ENCODE measurements around the gene ATP10A.

The ATP10A gene

GRCh38 chr15:25770031-25770430 lies 93.1 kb downstream of the ATP10A start:
- no peak for DNase-seq
- no peak overlapping the region for H3K4me3 ChIP-seq (ENCODE audit: low read depth, low read length)
- H3K27ac ChIP-seq = no peak overlapping the region
- in situ Hi-C loops (cut with HindIII; ENCODE audit: low pct_ligation_motif_present, low sequenced_read_pairs) = no loop called here
- no peaks in the 10 kb centered on the region for H3K36me3 ChIP-seq (replicated peaks)
- TF ChIP-seq CTCF (IDR thresholded peaks at IDR 0.05; ENCODE audit: low read depth, low read length, missing control alignments) = no peak
- H3K27me3 ChIP-seq (replicated peaks) = no peaks in the 10 kb centered on the region

- no peak overlapping the region for H3K4me3 ChIP-seq (ENCODE audit: low read depth, low read length)
- in situ Hi-C loops (cut with HindIII; ENCODE audit: low pct_ligation_motif_present, low sequenced_read_pairs) = no loop called here
- TF ChIP-seq CTCF (IDR thresholded peaks at IDR 0.05; ENCODE audit: low read depth, low read length, missing control alignments) = no peak
- H3K27ac ChIP-seq = no peak overlapping the region
- H3K36me3 ChIP-seq (replicated peaks) = no peaks in the 10 kb centered on the region
- DNase-seq = no peak
- no peaks in the 10 kb centered on the region for H3K27me3 ChIP-seq (replicated peaks)
Measured at GRCh38 chr15:25768271-25768670, 94.9 kb downstream of the ATP10A start.

GRCh38 chr15:25767356-25768151 lies 95.6 kb downstream of the ATP10A start:
- Histone ChIP-seq H3K27me3 (replicated peaks) (no peaks in the 10 kb centered on the region), H3K27ac (no peak overlapping the region), H3K36me3 (replicated peaks) (no peaks in the 10 kb centered on the region), H3K4me3 (ENCODE audit: low read depth, low read length) (no peak overlapping the region)
- no peak for DNase-seq
- in situ Hi-C loops (cut with HindIII; ENCODE audit: low pct_ligation_motif_present, low sequenced_read_pairs) = no loop called here
- TF ChIP-seq CTCF (IDR thresholded peaks at IDR 0.05; ENCODE audit: low read depth, low read length, missing control alignments) = no peak

- Histone ChIP-seq H3K27ac (no peak overlapping the region), H3K36me3 (replicated peaks) (no peaks in the 10 kb centered on the region), H3K4me3 (ENCODE audit: low read depth, low read length) (no peak overlapping the region), H3K27me3 (replicated peaks) (no peaks in the 10 kb centered on the region)
- in situ Hi-C loops (cut with HindIII; ENCODE audit: low pct_ligation_motif_present, low sequenced_read_pairs) = no loop called here
- no peak for TF ChIP-seq CTCF (IDR thresholded peaks at IDR 0.05; ENCODE audit: low read depth, low read length, missing control alignments)
- no peak for DNase-seq
Measured at GRCh38 chr15:25766417-25766816, 96.7 kb downstream of the ATP10A start.

GRCh38 chr15:25764980-25765735 lies 98.0 kb downstream of the ATP10A start:
- in situ Hi-C loops (cut with HindIII; ENCODE audit: low pct_ligation_motif_present, low sequenced_read_pairs) = no loop called here
- no peak for DNase-seq
- H3K4me3 ChIP-seq (ENCODE audit: low read depth, low read length) = no peak overlapping the region
- no peak overlapping the region for H3K27ac ChIP-seq
- no peaks in the 10 kb centered on the region for H3K27me3 ChIP-seq (replicated peaks)
- H3K36me3 ChIP-seq (replicated peaks) = no peaks in the 10 kb centered on the region
- no peak for TF ChIP-seq CTCF (IDR thresholded peaks at IDR 0.05; ENCODE audit: low read depth, low read length, missing control alignments)

Data from brain microvascular endothelial cell (primary cell).